Nephron (organoid): Measurements from ENCODE around the gene ALPK3.
A peak's percentile ranks its signal among the peaks of the same experiment; 100 is the strongest.

ENCODE experiments used
- H3K27ac Mint-ChIP-seq, 3 experiments: 2 replicates each; pipeline ENCODE4 v1.8.0; 2020; ENCODE audit warnings: mixed read lengths in 3 of 3, mild to moderate bottlenecking in 2 of 3, moderate library complexity in 1 of 3
- H3K27me3 Mint-ChIP-seq: 2 replicates; pipeline ENCODE4 v1.8.0; 2021; ENCODE audit warnings: low read depth, mild to moderate bottlenecking, moderate library complexity, mixed read lengths
- H3K36me3 Mint-ChIP-seq: 2 replicates; pipeline ENCODE4 v1.8.0; 2020; ENCODE audit warnings: low read depth, mixed read lengths
- H3K4me1 Mint-ChIP-seq: 2 replicates; pipeline ENCODE4 v1.8.0; 2020; ENCODE audit warnings: mixed read lengths
- H3K4me3 Mint-ChIP-seq, 3 experiments: 2 replicates each; pipeline ENCODE4 v1.8.0; 2020; ENCODE audit warnings: mild to moderate bottlenecking in 3 of 3, mixed read lengths in 3 of 3, moderate library complexity in 2 of 3
- H3K9me3 Mint-ChIP-seq: 2 replicates; pipeline ENCODE4 v1.8.0; 2020; ENCODE audit warnings: mixed read lengths
- TF ChIP-seq, protein P1 (sequence below), 3 experiments: fragments of 200-600 bp; sonication (generic); IDR thresholded peaks; one replicate each; pipeline ENCODE4 v1.5.0; 2021; ENCODE audit warnings: antibody characterized with exemption in 3 of 3; ENCODE audit not compliant: unreplicated experiment in 3 of 3

Gene ALPK3

DNA sequence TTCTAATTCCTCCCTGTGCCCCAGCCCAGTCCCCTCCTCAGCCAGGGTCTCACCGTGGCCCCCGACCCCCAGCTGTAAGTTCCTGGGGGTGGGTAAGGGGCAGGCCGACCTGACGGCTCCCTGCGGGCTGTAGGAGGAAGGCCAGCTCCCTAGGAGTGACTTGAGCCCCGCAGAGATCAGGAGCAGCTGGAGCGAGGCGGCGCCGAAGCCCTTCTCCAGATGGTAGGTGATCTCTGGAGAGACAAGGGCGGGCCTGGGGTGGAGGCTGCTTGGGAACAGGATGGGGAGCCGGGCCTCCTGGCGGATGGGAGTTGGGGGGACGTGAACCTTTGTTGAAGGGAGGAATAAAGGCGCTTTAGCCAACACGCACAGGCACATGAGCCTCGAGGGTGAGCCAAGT lies 71.5 kb downstream of the ALPK3 start:
- Mint-ChIP-seq H3K27ac (no peak overlapping the region), H3K36me3 (no peaks in the 10 kb centered on the region), H3K4me1 (peaks cover 33% of the 10 kb centered on the region), H3K9me3 (no peaks in the 10 kb centered on the region), H3K4me3 (no peak overlapping the region), H3K27me3 (peaks cover 15% of the 10 kb centered on the region)
- TF ChIP-seq, protein P1, sequence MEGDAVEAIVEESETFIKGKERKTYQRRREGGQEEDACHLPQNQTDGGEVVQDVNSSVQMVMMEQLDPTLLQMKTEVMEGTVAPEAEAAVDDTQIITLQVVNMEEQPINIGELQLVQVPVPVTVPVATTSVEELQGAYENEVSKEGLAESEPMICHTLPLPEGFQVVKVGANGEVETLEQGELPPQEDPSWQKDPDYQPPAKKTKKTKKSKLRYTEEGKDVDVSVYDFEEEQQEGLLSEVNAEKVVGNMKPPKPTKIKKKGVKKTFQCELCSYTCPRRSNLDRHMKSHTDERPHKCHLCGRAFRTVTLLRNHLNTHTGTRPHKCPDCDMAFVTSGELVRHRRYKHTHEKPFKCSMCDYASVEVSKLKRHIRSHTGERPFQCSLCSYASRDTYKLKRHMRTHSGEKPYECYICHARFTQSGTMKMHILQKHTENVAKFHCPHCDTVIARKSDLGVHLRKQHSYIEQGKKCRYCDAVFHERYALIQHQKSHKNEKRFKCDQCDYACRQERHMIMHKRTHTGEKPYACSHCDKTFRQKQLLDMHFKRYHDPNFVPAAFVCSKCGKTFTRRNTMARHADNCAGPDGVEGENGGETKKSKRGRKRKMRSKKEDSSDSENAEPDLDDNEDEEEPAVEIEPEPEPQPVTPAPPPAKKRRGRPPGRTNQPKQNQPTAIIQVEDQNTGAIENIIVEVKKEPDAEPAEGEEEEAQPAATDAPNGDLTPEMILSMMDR (IDR thresholded peaks at IDR 0.05; ENCODE audit: unreplicated experiment in 3 of 3) = no peak

DNA sequence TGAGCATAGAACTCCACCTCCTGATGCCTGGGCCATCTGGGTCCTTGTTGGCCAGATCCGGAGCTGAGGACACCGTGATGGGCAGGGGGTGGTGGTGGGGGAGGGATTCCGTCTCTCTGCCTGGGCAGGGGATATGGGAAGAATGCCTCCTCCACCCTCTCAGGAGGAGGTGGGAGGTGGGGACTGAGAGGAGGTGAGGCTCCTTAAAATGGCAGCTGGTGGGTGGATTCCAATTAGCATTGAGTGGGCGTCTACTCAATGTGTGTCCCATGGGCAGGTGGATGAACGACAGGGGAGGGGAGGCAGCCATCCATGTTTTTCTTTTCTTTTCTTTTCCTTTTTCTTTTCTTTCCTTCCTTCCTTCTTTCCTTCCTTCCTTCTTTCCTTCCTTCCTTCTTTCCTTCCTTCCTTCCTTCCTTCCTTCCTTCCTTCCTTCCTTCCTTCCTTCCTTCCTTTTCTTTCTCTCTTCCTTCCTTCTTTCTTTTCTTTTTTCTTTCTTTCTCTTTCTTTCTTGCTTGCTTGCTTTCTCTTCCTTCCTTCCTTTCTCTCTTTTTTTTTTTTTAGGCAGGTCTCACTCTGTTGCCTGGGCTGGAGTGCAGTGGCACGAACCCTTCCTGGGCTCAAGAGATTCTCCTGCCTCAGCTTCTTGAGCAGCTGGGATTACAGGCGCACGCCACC lies 72.3 kb downstream of the ALPK3 start:
- Mint-ChIP-seq H3K4me1 (peaks cover 31% of the 10 kb centered on the region), H3K36me3 (no peaks in the 10 kb centered on the region), H3K27ac (peak overlapping the region in 1 of 3 experiments; percentile 63), H3K27me3 (peaks cover 19% of the 10 kb centered on the region), H3K4me3 (no peak overlapping the region), H3K9me3 (no peaks in the 10 kb centered on the region)
- TF ChIP-seq, protein P1 (IDR thresholded peaks at IDR 0.05; ENCODE audit: unreplicated experiment in 3 of 3) = no peak

- Mint-ChIP-seq H3K9me3 (no peaks in the 10 kb centered on the region), H3K27ac (peak overlapping the region in 1 of 3 experiments; percentile 63), H3K36me3 (no peaks in the 10 kb centered on the region), H3K4me1 (peaks cover 28% of the 10 kb centered on the region), H3K27me3 (peaks cover 19% of the 10 kb centered on the region), H3K4me3 (no peak overlapping the region)
- TF ChIP-seq, protein P1 (IDR thresholded peaks at IDR 0.05; ENCODE audit: unreplicated experiment in 3 of 3) = no peak
Observed at GRCh38 chr15:84889991-84890669, 73.0 kb downstream of the ALPK3 start.

- Mint-ChIP-seq H3K9me3 (no peaks in the 10 kb centered on the region), H3K27me3 (peaks cover 19% of the 10 kb centered on the region), H3K36me3 (no peaks in the 10 kb centered on the region), H3K4me3 (no peak overlapping the region), H3K4me1 (peaks cover 27% of the 10 kb centered on the region), H3K27ac (peak overlapping the region in 1 of 3 experiments; percentile 4)
- TF ChIP-seq, protein P1 (IDR thresholded peaks at IDR 0.05; ENCODE audit: unreplicated experiment in 3 of 3) = no peak
Observed at GRCh38 chr15:84890670-84891162, 73.6 kb downstream of the ALPK3 start.

DNA sequence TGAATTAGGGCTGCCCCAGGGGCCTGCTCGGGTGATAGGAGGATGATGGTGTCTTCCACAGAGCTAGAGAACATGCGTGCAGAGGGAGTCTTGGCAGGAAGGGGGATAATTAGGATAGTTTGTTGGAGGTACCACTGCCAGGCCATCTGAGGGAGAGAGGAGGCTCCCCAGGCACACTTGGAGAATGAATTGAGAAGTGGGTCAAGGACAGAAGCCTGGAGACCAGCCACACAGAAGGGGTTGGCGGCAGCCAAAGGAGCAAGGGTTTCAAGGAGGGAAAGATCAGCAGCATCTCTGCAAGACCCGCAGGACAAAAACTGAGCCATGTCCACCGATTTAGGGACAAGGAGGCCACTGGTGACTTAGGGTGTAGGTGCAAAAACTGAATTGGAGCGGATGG lies 74.2 kb downstream of the ALPK3 start:
- H3K4me3 Mint-ChIP-seq = no peak overlapping the region
- H3K27ac Mint-ChIP-seq = no peak overlapping the region
- peaks cover 19% of the 10 kb centered on the region for H3K27me3 Mint-ChIP-seq
- no peaks in the 10 kb centered on the region for H3K36me3 Mint-ChIP-seq
- H3K9me3 Mint-ChIP-seq = no peaks in the 10 kb centered on the region
- TF ChIP-seq, protein P1 (IDR thresholded peaks at IDR 0.05; ENCODE audit: unreplicated experiment in 3 of 3) = no peak
- H3K4me1 Mint-ChIP-seq = peaks cover 22% of the 10 kb centered on the region
